NCI-H524 (cell line): ENCODE measurements around the gene RFT1.
A peak's percentile ranks its signal among the peaks of the same experiment; 100 is the strongest.

Experiments
- DNase-seq, 2 experiments: peaks; one replicate each; lab custom pipeline; 2025; lab: John Stamatoyannopoulos, UW

Gene RFT1

DNA sequence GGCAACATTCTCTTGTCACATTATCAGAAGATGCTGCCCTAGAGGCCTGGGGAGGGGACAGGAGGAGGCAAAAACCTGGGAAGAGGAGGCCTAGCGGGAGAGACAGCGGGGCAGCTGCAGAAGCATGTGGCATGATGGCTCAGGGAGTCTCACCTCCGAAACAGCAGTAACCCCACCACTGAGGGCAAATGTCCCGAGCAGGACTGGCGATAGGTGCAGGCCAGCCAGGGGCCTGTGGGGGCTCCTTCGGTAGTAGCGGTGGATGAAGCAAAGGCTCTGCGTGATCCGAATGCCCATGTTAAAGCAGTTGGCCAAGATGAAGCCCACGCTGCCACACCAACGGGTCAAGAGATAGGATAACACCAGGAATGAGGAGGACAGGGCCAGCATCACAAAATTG lies 38.0 kb downstream of the RFT1 start:
- no peak for DNase-seq

DNA sequence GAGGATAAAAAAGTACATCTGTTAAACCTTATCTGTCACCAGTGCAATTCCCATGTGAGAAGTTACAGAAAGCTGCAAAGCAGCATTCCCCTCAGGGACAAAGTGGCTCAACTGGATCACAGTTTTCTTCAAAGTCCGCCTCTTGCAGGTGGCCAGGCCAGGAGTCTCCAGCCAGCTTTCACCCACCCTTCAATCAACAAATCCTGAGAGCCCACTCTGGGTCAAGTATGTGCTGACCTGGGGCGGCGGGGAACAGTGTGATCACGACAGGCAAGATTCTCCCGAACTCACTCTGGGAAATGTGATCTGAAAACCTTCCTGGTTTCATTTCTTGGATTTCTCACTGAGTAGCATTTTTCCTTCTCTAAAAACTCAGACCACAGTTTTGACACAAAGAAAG lies 39.2 kb downstream of the RFT1 start:
- no peak for DNase-seq

DNA sequence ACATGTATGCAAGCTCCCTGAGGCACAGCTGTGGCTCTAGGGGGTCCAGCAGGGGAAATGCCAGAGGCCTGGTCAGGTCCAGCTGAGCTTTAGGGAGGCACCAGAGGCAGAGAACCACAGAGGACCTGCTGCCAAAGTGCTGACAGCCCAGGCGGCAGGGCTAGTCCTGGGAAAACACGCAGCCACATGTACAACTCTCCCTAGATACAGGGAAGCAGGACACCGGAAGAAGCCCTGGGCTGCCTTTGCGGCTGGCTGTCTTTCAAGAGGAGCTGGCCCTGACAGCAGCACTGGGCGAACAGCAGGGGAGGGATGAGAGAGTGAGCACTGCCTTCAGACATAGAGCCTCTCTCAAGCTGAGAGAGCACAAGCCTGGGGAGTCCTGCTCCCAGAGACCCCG lies 40.7 kb downstream of the RFT1 start:
- DNase-seq, result no peak

- DNase-seq, result no peak
These were observed 44.8 kb downstream of the RFT1 start for GRCh38 chr3:53085476-53085875.

GRCh38 chr3:53084310-53085001 lies 45.8 kb downstream of the RFT1 start:
- no peak for DNase-seq

DNA sequence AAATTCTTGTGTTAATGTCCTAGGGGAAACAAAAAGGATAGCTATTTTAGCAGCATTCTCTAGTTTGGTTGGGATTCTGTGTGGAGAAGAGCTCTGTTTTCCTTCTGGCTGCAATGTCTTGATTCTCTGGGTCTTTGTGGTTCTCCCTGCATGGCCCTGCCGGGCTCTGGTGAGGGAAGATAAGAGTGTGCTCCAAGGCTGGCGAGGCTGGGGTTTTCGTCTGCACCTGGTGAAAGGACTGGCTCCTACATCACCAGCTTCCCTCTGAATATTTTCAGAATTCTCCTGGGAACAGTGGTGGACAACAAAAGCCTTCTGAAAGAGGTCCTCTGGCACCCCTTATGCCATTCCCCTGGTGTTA lies 46.3 kb downstream of the RFT1 start:
- no peak for DNase-seq

- no peak for DNase-seq
These were observed 46.7 kb downstream of the RFT1 start for GRCh38 chr3:53083521-53083920.

DNA sequence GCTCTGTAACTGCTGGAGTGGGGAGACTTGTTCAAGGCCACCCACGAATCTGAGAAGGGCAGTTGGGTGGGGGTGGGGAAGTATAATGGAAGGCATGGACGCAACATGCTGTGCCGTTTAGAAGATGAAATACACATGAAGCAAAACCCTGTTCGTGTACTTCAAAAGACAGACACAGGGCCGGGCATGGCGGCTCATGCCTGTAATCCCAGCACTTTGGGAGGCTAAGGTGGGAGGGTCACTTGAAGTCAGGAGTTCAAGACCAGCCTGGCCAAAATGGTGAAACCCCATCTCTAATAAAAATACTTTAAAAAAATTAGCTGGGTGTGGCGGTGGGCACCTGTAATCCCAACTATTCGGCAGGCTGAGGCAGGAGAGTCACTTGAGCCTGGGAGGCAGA lies 47.5 kb downstream of the RFT1 start:
- no peak for DNase-seq

DNA sequence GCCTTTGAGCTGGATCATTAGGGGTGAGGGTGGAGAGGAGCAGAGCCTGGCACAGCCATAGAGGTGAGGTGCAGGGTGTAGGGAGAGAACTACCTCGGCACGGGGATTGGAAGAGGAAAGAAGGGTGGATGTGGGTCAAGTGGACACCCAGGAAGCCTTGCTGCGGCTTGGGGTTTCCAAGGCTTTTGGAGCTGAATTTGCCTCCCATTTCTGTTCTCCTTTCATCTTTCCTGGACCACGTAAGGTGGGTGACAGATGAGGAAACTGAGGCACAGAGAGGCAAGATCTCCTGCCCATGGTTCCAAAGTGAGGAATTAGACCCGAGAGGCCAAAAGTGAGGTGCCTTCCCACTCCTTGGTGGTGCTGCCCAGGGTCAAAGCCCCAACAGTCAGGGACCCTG lies 48.9 kb downstream of the RFT1 start:
- DNase-seq, result no peak

DNA sequence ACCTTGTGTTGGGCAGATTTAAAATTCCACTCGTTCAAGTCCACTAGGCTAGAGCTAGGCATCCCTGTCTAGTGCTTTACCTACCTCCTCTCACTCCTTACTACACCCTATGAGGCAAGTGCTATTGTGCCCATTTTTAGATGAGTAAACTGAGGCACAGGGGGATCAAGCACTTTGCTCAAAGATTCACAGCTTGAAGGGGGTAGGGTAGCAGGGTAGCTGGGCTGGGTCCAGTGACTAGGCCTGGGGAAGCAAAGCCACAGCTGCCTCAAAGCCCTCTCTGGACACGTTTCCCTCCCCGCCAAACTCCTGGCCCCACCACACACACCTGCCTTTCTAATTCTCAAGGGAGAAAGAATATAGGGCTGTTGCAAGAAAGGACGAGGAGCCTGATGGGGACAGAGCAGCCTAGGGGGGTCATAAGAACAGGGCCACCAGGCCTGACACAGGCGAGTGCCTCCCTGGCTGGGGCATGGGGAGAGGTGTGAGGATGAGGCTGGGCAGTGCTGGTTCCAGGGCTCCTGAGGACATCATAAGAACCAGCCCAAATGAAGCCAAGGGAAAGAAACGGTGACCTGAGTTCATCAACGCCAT lies 49.5 kb downstream of the RFT1 start:
- DNase-seq, result no peak

- DNase-seq, result no peak
These were observed 50.3 kb downstream of the RFT1 start for GRCh38 chr3:53079791-53080555.

DNA sequence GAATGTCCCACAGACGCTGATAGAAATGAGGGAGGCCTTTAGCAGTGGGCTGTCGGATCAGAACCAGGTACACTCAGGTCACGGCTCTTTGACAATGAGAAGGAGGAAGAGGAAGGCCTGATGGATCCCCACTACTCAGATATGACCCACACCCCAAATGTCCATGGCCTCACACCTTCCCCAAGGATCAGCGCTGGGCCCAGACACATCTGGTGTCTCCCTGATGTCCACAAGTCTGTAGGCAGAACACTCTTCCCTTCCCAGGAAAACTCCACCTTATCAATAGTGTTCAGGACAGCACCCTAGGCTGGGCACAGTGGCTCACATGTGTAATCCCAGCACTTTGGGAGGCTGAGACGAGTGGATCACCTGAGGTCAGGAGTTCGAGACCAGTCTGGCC lies 51.1 kb downstream of the RFT1 start:
- no peak for DNase-seq

DNA sequence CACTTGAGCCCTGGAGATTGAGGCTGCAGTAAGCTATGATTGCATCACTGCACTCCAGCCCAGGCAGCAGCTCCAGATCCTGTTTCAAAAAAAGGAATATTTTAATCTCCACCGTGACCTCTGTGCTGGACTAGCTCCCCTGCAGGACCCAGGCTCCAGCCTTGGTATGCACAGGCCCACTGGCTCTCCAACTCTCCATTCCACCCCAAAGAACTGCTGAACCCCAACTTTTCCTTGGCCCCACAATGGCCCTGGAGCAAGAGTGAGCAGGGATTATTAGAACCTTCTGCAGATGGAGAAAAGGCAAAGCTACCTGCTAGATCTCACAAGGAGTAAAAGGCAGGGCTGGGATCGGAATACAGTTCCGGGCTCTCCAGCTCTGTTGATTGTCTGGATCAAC lies 51.6 kb downstream of the RFT1 start:
- DNase-seq, result no peak

GRCh38 chr3:53077476-53078220 lies 52.6 kb downstream of the RFT1 start:
- DNase-seq, result no peak

- DNase-seq, result no peak
These were observed 54.5 kb downstream of the RFT1 start for GRCh38 chr3:53075743-53076140.

- DNase-seq, result peak in 1 of 2 experiments; percentile 6
These were observed 55.2 kb downstream of the RFT1 start for GRCh38 chr3:53074761-53075742.

DNA sequence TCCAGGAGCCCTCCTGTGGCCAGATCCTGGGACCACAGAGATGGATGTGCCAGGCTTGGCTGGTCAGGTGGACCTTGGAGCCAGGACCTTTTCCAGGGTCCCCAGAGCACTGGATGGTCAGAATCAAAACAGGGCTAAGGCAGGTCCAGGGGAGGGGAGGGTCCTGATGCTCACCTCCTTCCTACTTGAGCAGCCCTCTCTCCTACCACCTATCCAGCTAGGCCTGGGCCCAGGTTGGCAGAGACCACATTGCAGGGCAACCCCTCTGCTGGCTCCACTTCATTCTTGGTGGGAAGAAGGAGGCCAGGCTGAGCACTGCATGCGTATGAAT lies 55.9 kb downstream of the RFT1 start:
- no peak for DNase-seq

DNA sequence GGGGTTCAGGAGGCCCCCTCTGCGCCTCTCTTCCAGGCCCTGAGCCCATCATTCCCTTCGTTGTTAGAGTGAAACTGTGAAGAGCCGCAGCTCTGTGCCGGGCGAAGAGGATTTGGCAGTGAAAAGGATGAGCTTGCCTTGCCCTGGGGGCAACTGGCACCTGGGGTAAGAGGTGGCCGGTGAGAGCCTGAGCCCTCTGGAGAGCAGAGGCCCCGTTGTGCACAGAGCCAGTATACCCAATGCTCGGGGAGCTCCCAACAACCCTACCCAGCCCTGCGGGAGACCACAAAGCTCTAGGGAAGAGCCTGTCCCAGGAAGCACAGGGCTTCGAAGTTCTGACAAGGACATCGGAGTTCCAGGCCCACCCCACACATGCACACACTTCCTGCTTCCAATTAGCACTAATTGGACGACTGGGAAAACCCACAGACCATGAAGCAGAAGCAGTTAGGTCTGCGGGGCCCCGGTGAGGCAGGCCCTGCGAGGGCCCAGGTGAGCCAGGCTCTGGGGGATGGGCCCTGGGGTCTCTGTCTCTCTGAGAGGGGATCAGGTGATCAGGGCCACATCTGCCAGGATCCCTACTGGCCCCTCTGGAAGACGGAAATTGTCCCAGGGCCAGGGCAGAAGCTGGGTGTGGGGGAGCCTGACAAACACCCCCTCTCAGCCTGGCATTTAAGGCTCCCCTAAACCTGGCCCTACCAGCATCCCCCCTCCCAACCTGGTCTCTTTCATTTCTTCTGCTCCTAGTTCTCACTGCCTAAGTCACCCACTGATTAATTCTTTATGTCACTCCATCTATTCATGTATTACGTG lies 56.5 kb downstream of the RFT1 start:
- DNase-seq, result no peak

- peak; percentile 40 to 75 for DNase-seq
These were observed 57.3 kb downstream of the RFT1 start for GRCh38 chr3:53072653-53073552.
